ENCODE results near the gene GAREM1. TPM values are rescaled to one million over a fixed set of nuclear protein-coding genes. Genes with fewer than 3 reads are reported as not detected.

The GAREM1 gene
- total RNA-seq, 4 donors from 2014 or later, result 23.6 to 29.9 (median 29.1) TPM

Small RNAs within 50 kb of the gene (small RNA-seq; reads per million reads assigned to genes)
- gene RF00019, result 0 reads per million in 2 donors

Measured in Peyer's patch (tissue), 4 donors.